Measurements from ENCODE around the gene TRIM63.
A peak's percentile ranks its signal among the peaks of the same experiment; 100 is the strongest.

TRIM63 gene

DNA sequence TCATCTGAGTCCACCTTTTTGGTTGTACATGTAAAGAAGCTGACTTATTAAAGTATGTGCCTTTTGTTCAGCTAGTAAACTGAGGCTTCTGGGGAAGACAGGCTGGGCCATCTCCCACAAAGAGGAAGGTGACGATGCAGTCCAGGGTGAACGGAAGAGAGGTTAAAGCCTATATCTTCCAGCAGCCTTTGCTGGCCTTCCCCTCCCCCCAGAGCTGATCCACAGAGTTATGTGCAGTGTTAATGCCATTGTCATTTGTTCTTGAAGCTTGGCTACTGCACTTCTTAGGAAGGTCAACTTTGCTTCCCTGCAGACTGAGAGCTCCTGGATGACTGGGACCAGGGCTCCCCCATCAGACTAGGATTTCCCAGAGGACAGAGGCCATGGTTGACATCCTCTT is 23.7 kb downstream of the TRIM63 start:
- no peak overlapping the region for H3K27ac ChIP-seq (ENCODE audit: low read depth, low read length, severe bottlenecking)
- no peaks in the 10 kb centered on the region for H3K36me3 ChIP-seq (ENCODE audit: control insufficient read depth, insufficient read depth, low read length)
- peaks cover 12% of the 10 kb centered on the region for H3K4me1 ChIP-seq (ENCODE audit: control insufficient read depth, insufficient read depth, low read length, poor library complexity, severe bottlenecking)
- no peak overlapping the region for H3K4me3 ChIP-seq (ENCODE audit: extremely low read depth, insufficient read depth, low read length, poor library complexity, severe bottlenecking)
- H3K9me3 ChIP-seq (ENCODE audit: control insufficient read depth, low read length), result no peaks in the 10 kb centered on the region
- 100% methylated on average over 2 of the region's 2 CpGs for WGBS, 2 experiments (ENCODE audit: insufficient coverage in 2 of 2)

DNA sequence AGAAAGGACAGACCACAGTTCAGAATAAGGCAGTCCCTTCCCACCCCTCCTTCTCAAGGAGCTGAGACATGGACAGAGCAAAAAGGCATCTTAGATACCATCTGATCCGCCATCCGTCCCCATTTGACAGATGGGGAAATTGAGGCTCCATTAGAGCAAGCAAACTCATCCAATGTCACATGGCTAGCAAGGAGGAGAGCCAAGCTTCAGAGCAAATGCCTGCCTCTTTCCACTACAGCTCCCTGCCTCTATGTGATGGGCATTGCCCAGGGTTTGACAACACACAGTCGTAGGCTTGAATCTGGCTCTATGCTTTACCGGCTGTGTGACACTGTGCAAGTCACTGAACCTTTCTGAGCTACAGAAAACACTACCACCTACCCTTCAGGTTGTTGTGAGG is 25.5 kb downstream of the TRIM63 start:
- H3K9me3 ChIP-seq (ENCODE audit: control insufficient read depth, low read length), result no peaks in the 10 kb centered on the region
- no peaks in the 10 kb centered on the region for H3K36me3 ChIP-seq (ENCODE audit: control insufficient read depth, insufficient read depth, low read length)
- peaks cover 12% of the 10 kb centered on the region for H3K4me1 ChIP-seq (ENCODE audit: control insufficient read depth, insufficient read depth, low read length, poor library complexity, severe bottlenecking)
- H3K4me3 ChIP-seq (ENCODE audit: extremely low read depth, insufficient read depth, low read length, poor library complexity, severe bottlenecking), result no peak overlapping the region
- WGBS, 2 experiments (ENCODE audit: insufficient coverage in 2 of 2), result 93% methylated on average over 3 of the region's 4 CpGs; no CpG with 5 or more reads in 1 of the 2 experiments
- no peak overlapping the region for H3K27ac ChIP-seq (ENCODE audit: low read depth, low read length, severe bottlenecking)

DNA sequence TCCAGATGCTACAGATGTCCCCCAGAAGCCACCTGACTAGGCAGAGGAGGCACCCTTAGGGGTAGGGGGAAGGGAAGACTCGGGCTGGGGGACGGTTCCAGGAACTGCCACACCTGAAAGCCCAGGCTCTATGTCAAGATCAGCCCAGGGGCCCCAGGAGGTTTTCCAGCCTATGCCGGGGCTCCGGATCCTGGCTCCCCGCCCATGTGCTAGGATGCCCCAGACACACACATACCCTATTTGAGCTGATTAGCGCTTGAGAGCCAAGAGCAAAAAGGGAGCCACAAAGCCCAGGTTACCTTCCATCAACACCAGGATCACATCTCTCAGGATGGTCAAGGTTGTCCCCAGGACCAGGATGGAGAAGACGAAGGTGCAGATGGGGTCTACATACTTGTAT is 26.0 kb downstream of the TRIM63 start:
- H3K27ac ChIP-seq (ENCODE audit: low read depth, low read length, severe bottlenecking), result no peak overlapping the region
- 75 to 98% methylated on average over 6 of the region's 7 CpGs for WGBS, 2 experiments (ENCODE audit: insufficient coverage in 2 of 2)
- peaks cover 10% of the 10 kb centered on the region for H3K4me1 ChIP-seq (ENCODE audit: control insufficient read depth, insufficient read depth, low read length, poor library complexity, severe bottlenecking)
- no peaks in the 10 kb centered on the region for H3K36me3 ChIP-seq (ENCODE audit: control insufficient read depth, insufficient read depth, low read length)
- H3K9me3 ChIP-seq (ENCODE audit: control insufficient read depth, low read length), result no peaks in the 10 kb centered on the region
- H3K4me3 ChIP-seq (ENCODE audit: extremely low read depth, insufficient read depth, low read length, poor library complexity, severe bottlenecking), result no peak overlapping the region

DNA sequence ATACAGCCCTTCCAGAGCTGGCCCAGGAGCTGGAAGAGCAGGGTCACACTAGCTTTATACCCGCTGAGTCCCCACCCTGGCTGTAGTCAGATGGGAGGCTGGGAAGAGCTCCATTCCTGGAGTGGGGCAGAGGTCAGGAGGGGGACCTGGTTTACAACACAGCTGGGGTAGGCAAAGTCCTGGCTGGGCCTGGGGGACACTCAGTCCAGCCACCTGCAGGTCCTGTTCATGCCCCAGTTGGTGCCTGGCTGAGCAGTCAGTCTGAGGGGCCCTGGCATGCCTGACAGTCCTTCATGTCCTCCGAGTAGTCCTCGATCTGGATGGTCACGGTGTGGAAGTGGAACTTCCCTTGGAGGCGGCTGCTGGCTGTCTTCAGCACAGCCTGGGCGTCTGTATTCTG is 28.5 kb downstream of the TRIM63 start:
- WGBS, 2 experiments (ENCODE audit: insufficient coverage in 2 of 2), result 82 to 88% methylated on average over 4 to 6 of the region's 6 CpGs
- no peaks in the 10 kb centered on the region for H3K36me3 ChIP-seq (ENCODE audit: control insufficient read depth, insufficient read depth, low read length)

DNA sequence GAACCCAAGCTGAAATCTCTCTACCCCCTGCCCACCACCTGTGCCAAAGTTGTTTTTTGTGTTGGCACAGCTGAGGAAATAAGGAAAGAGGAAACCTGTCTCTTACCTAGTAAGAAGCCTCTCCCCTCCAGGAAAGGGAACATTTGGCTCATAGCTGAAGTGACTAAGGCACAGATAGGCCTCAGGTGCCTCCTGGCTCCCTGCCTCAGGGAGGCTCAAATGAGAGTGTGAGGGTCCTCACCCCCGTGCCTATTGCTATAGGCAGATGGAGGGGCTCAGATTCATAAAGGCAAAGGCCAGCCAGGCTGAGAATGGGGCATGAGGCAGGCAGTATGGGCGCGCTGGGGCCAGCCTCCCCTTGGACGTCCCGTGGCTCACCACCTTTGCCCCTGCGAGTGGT is 29.0 kb downstream of the TRIM63 start:
- WGBS, 2 experiments (ENCODE audit: insufficient coverage in 2 of 2), result 97 to 100% methylated on average over 2 to 5 of the region's 6 CpGs
- no peaks in the 10 kb centered on the region for H3K4me1 ChIP-seq (ENCODE audit: control insufficient read depth, insufficient read depth, low read length, poor library complexity, severe bottlenecking)

More for the DNA sequence above, 28.5 kb downstream of the TRIM63 start:
- H3K4me3 ChIP-seq (ENCODE audit: extremely low read depth, insufficient read depth, low read length, poor library complexity, severe bottlenecking), result no peak overlapping the region
- H3K4me1 ChIP-seq (ENCODE audit: control insufficient read depth, insufficient read depth, low read length, poor library complexity, severe bottlenecking), result no peaks in the 10 kb centered on the region
- H3K9me3 ChIP-seq (ENCODE audit: control insufficient read depth, low read length), result no peaks in the 10 kb centered on the region
- H3K27ac ChIP-seq (ENCODE audit: low read depth, low read length, severe bottlenecking), result no peak overlapping the region

DNA sequence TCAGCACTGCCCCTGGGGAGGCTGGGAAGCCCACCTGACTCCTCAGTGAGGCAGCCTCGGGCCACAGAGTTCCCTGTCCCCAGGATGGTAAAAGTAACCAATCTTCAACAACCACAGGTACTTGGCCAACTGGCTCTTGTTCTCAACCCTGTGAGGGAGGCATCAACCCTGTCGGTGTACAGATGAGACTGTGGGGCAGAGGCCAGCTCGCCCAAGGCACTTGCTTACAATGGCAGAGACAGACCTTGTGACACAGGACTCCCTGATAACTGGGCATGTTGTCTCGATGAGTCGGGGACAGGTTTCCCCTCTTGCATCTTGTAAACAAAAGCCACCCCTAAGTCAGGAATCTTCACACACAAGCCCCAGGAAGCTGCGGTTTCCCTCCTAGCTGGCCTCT is 29.5 kb downstream of the TRIM63 start:
- H3K36me3 ChIP-seq (ENCODE audit: control insufficient read depth, insufficient read depth, low read length), result no peaks in the 10 kb centered on the region
- no peak overlapping the region for H3K27ac ChIP-seq (ENCODE audit: low read depth, low read length, severe bottlenecking)
- no peaks in the 10 kb centered on the region for H3K4me1 ChIP-seq (ENCODE audit: control insufficient read depth, insufficient read depth, low read length, poor library complexity, severe bottlenecking)
- H3K9me3 ChIP-seq (ENCODE audit: control insufficient read depth, low read length), result no peaks in the 10 kb centered on the region
- WGBS, 2 experiments (ENCODE audit: insufficient coverage in 2 of 2), result 81 to 95% methylated on average over 4 to 5 of the region's 6 CpGs
- H3K4me3 ChIP-seq (ENCODE audit: extremely low read depth, insufficient read depth, low read length, poor library complexity, severe bottlenecking), result no peak overlapping the region

More for the DNA sequence above, 29.0 kb downstream of the TRIM63 start:
- Histone ChIP-seq H3K36me3 (ENCODE audit: control insufficient read depth, insufficient read depth, low read length) (no peaks in the 10 kb centered on the region), H3K27ac (ENCODE audit: low read depth, low read length, severe bottlenecking) (no peak overlapping the region), H3K9me3 (ENCODE audit: control insufficient read depth, low read length) (no peaks in the 10 kb centered on the region), H3K4me3 (ENCODE audit: extremely low read depth, insufficient read depth, low read length, poor library complexity, severe bottlenecking) (no peak overlapping the region)

DNA sequence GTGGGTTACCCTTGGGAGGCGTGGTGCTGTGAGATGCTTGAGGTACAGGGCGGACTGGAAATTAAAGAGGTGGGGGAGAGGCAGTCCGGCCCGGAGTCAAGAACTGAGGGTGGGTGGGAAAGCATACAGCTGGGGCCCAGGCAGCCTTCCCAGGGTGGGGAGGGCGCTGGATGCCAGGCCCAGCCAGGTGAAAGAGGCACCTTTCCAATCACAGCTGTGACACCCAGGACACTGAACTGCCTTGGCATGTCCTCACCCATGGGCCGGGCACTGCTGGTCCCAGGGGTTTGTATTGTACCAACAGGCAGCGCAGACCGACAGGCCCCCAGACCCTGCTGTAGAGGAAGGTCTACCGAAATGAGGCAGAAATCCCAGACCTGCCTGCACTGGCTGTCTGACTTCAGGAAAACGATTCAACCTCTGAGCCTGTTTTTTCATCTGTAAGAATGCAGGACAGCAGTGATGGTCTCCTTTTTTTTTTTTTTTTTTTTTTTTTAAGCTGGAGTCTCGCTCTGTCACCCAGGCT is 30.6 kb downstream of the TRIM63 start:
- Histone ChIP-seq H3K4me1 (ENCODE audit: control insufficient read depth, insufficient read depth, low read length, poor library complexity, severe bottlenecking) (no peaks in the 10 kb centered on the region), H3K4me3 (ENCODE audit: extremely low read depth, insufficient read depth, low read length, poor library complexity, severe bottlenecking) (no peak overlapping the region), H3K9me3 (ENCODE audit: control insufficient read depth, low read length) (no peaks in the 10 kb centered on the region), H3K27ac (ENCODE audit: low read depth, low read length, severe bottlenecking) (no peak overlapping the region), H3K36me3 (ENCODE audit: control insufficient read depth, insufficient read depth, low read length) (no peaks in the 10 kb centered on the region)
- WGBS, 2 experiments (ENCODE audit: insufficient coverage in 2 of 2), result 92 to 93% methylated on average over 5 to 10 of the region's 11 CpGs

DNA sequence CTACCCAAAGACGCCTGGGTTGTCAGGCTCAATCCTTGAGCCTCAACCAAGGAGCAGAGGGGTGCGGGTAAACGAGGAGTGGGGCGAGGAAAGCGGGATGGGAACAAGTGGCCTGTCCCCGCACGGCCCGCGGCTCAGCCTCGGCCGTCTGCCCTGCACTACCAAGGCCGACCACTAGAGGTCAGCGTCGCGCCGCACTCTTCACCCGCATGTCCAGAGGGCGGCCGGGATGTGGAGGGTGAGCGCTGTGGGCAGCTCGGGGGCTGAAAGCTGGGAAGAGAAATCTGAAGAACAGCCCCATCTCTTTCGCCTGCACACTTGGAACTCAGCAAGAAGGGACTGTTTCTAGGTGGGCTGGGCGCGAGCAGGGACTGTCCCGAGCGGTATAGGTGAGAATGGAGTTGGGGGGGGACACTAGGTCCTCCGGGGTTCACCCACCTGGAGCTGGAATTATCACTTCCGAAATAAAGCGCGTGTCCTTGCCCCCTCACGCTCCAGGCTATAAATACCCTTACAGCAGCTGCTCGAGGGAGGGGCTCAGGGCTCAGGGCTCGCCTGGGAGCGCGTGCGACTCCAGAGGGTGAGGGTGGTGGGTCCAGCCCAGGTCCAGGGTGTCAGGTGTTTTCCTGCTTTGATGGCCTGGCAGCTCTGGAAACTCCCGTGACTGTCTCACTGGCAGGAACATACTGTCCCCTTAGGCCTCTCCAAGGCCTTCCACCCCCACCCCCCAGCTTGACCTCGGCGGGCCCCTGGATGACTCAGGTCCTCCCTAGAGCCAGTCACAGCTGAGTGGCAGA is 31.3 kb downstream of the TRIM63 start:
- Histone ChIP-seq H3K9me3 (ENCODE audit: control insufficient read depth, low read length) (no peaks in the 10 kb centered on the region), H3K27ac (ENCODE audit: low read depth, low read length, severe bottlenecking) (no peak overlapping the region), H3K36me3 (ENCODE audit: control insufficient read depth, insufficient read depth, low read length) (no peaks in the 10 kb centered on the region), H3K4me3 (ENCODE audit: extremely low read depth, insufficient read depth, low read length, poor library complexity, severe bottlenecking) (peak overlapping the region; percentile 80), H3K4me1 (ENCODE audit: control insufficient read depth, insufficient read depth, low read length, poor library complexity, severe bottlenecking) (no peaks in the 10 kb centered on the region)
- WGBS, 2 experiments (ENCODE audit: insufficient coverage in 2 of 2), result 13 to 16% methylated on average over 27 to 28 of the region's 39 CpGs

DNA sequence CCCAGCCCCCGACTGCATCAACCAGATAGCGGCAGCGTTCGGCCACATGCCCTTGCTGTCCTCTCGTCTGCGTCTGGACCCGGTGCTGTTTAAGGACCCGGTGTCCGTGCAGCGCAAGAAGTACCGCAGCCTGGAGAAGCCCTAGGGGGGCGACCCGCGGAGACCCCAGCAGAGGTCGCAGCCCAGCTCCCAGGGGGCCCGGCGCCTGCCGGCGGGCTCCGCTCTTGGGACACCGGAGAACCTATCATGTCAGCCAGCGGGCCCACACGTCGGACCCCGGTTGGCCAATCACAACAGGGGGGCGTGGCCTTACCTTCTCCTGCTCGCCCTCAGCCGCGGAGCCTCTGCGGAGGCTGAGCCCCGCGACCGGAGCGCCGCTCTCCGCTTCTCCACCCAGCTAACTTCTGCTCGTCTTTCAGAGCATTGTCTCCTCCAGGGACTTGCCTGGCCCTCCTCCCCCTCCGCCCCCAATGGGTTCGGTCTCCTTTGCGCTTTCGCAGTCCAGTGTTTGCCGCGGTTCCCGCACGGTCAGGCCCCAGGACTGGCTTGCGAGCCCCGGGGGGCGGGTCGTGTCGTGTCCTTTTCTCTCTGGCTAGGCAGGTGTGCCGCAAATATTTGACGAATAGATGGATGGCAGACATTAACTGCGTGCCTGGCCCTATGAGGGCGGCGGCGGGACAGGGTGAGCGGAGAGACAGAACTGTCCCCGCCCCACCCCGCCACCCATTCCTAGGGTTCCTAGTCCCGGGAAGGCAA is 32.0 kb downstream of the TRIM63 start:
- no peaks in the 10 kb centered on the region for H3K9me3 ChIP-seq (ENCODE audit: control insufficient read depth, low read length)
- no peaks in the 10 kb centered on the region for H3K36me3 ChIP-seq (ENCODE audit: control insufficient read depth, insufficient read depth, low read length)
- H3K4me1 ChIP-seq (ENCODE audit: control insufficient read depth, insufficient read depth, low read length, poor library complexity, severe bottlenecking), result no peaks in the 10 kb centered on the region
- no peak overlapping the region for H3K27ac ChIP-seq (ENCODE audit: low read depth, low read length, severe bottlenecking)
- H3K4me3 ChIP-seq (ENCODE audit: extremely low read depth, insufficient read depth, low read length, poor library complexity, severe bottlenecking), result peak overlapping the region; percentile 80
- WGBS, 2 experiments (ENCODE audit: insufficient coverage in 2 of 2), result 0% methylated on average over 40 to 48 of the region's 60 CpGs

DNA sequence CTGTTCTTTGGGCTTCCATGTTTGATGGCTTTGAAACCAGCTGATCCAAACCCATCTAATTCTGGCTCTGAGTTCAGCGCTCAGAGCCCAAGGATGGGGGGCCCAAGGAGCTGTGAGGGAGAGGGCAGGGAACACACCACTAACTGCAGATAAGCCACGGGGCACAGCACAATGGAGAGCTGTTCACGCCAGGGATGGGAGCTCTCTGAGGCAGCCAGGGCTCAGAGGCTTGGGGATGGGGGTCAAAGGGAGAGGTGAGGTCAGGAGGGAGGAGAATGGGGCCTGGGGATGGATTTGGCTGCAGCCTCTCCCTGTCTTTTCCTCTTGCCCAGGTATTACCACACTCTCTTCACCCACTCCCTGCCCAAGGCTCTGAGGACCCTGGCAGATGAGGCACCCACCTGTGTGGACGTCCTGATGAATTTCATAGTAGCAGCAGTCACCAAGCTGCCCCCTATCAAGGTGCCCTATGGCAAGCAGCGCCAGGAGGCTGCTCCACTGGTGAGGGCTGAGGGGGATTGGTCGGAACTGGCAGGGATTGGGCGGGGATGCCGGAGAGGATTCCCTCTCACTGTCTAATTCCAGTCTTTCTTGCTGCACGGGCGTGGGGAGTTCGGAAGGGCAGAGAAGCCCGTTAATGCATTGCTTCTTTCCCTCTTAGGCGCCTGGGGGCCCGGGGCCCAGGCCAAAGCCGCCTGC is 32.8 kb downstream of the TRIM63 start:
- H3K4me1 ChIP-seq (ENCODE audit: control insufficient read depth, insufficient read depth, low read length, poor library complexity, severe bottlenecking), result no peaks in the 10 kb centered on the region
- WGBS, 2 experiments (ENCODE audit: insufficient coverage in 2 of 2), result 26 to 31% methylated on average over 9 of the region's 15 CpGs
- H3K4me3 ChIP-seq (ENCODE audit: extremely low read depth, insufficient read depth, low read length, poor library complexity, severe bottlenecking), result peak overlapping the region; percentile 80
- H3K36me3 ChIP-seq (ENCODE audit: control insufficient read depth, insufficient read depth, low read length), result no peaks in the 10 kb centered on the region
- H3K27ac ChIP-seq (ENCODE audit: low read depth, low read length, severe bottlenecking), result no peak overlapping the region
- H3K9me3 ChIP-seq (ENCODE audit: control insufficient read depth, low read length), result no peaks in the 10 kb centered on the region

Measured in mesodermal cell (in vitro differentiated cells).